ENCODE measurements around the gene CCNA2.

- no peak for TF ChIP-seq CTCF (IDR thresholded peaks at IDR 0.05; ENCODE audit: extremely low read depth in 1 of 2, insufficient read depth in 1 of 2, low read depth in 1 of 2, low read length in 2 of 2)
- TF ChIP-seq POLR2A (IDR thresholded peaks at IDR 0.05; ENCODE audit: low read depth, low read length): no peak
- no peak for TF ChIP-seq POLR2AphosphoS5 (IDR thresholded peaks at IDR 0.05; ENCODE audit: insufficient read depth, low read depth, low read length)
- TF ChIP-seq MAX (IDR thresholded peaks at IDR 0.05; ENCODE audit: insufficient read depth, insufficient read length): no peak
- TF ChIP-seq EZH2 (IDR thresholded peaks at IDR 0.05; ENCODE audit: borderline replicate concordance, low read depth, low read length, severe bottlenecking): no peak
- TF ChIP-seq MYC (IDR thresholded peaks at IDR 0.05; ENCODE audit: low read depth, low read length): no peak
- no peak for TF ChIP-seq JUN (IDR thresholded peaks at IDR 0.05; ENCODE audit: borderline replicate concordance, insufficient read depth, insufficient read length, low read depth)
Measured at GRCh38 chr4:121789455-121789854, 34.2 kb downstream of the CCNA2 start.

Data from endothelial cell of umbilical vein (primary cell).